ENCODE data around the gene ATL2.
"Not testable (repeated sequence)": the region's sequence is repeated elsewhere in the genome, so short reads cannot be mapped to it uniquely, and the experiment has no call there.

DNA sequence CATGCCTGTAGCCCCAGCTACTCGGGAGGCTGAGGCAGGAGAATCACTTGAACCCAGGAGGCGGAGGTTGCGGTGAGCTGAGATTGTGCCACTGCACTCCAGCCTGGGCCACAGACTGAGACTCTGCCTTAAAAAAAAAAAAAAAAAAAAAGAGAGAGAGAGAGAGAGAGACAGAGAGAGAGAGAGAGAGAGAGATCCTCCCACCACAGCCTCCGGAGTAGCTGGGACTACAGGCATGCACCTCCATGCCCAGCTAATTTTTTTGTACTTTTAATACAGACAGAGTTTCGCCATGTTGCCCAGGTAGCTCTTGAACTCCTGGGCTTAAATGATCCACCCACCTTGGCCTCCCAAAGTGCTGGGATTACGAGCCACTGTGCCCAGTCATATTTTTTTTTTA, 119.4 kb downstream of the ATL2 start:
- not testable (repeated sequence) for TF ChIP-seq EZH2phosphoT487 (IDR thresholded peaks at IDR 0.05; ENCODE audit: insufficient read depth, low read depth); EZH2 (IDR thresholded peaks at IDR 0.05; ENCODE audit: insufficient read depth, poor library complexity, severe bottlenecking)

Measured in GM23248 (cell line).